HEK293 (cell line): ENCODE results near the gene FOXO3.

Experiments used
- KLF16 ChIP-seq: fragments of 450-650 bp; formaldehyde crosslinking; IDR thresholded peaks from 2 replicates; pipeline ENCODE4 v1.5.1; 2017; ENCODE audit warnings: missing biosample characterization, missing genetic modification characterization
- REST ChIP-seq: fragments of 450-650 bp; formaldehyde crosslinking; IDR thresholded peaks from 2 replicates; pipeline ENCODE4 v1.5.1; 2016; ENCODE audit warnings: missing biosample characterization, missing genetic modification characterization
- TCF7L2 ChIP-seq: IDR thresholded peaks from 2 replicates; pipeline ENCODE4 v1.6.1; 2011; ENCODE audit warnings: low read depth, mild to moderate bottlenecking, inconsistent platforms, low read length, moderate library complexity, borderline replicate concordance
- ZBTB26 ChIP-seq: fragments of 450-650 bp; formaldehyde crosslinking; optimal IDR thresholded peaks from 2 replicates; pipeline ENCODE3; 2016; ENCODE audit warnings: missing biosample characterization, mild to moderate bottlenecking, missing genetic modification characterization
- ZNF121 ChIP-seq: fragments of 450-650 bp; formaldehyde crosslinking; IDR thresholded peaks from 2 replicates; pipeline ENCODE4 v1.5.1; 2016; ENCODE audit warnings: missing biosample characterization, missing genetic modification characterization
- ZNF169 ChIP-seq: fragments of 450-650 bp; formaldehyde crosslinking; IDR thresholded peaks from 2 replicates; pipeline ENCODE4 v1.5.1; 2016; ENCODE audit warnings: missing biosample characterization, missing genetic modification characterization
- ZNF24 ChIP-seq: fragments of 450-650 bp; formaldehyde crosslinking; IDR thresholded peaks from 2 replicates; pipeline ENCODE4 v1.5.1; 2016; ENCODE audit warnings: missing biosample characterization, missing genetic modification characterization
- ZNF423 ChIP-seq: fragments of 450-650 bp; formaldehyde crosslinking; IDR thresholded peaks from 2 replicates; pipeline ENCODE4 v1.5.1; 2016; ENCODE audit warnings: missing biosample characterization, missing genetic modification characterization
- TF ChIP-seq, protein P1 (sequence below): fragments of 450-650 bp; formaldehyde crosslinking; IDR thresholded peaks from 2 replicates; pipeline ENCODE4 v1.5.1; 2016; ENCODE audit warnings: missing biosample characterization, missing genetic modification characterization
- TF ChIP-seq, protein P2 (sequence below): sonication (generic); formaldehyde crosslinking; IDR thresholded peaks from 2 replicates; pipeline ENCODE4 v1.8.1; 2022; ENCODE audit warnings: mild to moderate bottlenecking, moderate library complexity, missing genetic modification reagents
- TF ChIP-seq, protein P3 (sequence below): fragments of 450-650 bp; formaldehyde crosslinking; IDR thresholded peaks from 2 replicates; pipeline ENCODE4 v1.5.1; 2016; ENCODE audit warnings: missing biosample characterization, missing genetic modification characterization

DNA sequence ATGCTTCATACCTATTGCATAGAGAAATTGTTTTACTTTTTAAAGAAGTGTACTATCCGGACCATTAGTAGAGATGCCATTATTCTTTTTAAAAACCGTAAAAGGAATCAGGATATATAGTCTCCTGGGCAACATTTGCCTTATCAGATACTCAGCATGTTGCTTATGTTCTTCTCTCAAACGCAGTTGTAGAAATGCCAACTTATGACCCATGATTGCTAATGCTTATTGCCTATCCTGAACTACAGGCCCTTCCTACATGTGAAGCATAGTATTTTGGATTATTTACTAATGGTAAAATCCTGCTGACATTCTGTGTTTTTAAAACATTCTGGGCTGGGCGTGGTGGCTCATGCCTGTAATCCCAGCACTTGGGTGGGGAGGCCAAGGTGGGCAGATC, 99.5 kb downstream of the FOXO3 start:
- no peak for TF ChIP-seq REST (tag by site-specific recombination)
- TF ChIP-seq, protein P1, sequence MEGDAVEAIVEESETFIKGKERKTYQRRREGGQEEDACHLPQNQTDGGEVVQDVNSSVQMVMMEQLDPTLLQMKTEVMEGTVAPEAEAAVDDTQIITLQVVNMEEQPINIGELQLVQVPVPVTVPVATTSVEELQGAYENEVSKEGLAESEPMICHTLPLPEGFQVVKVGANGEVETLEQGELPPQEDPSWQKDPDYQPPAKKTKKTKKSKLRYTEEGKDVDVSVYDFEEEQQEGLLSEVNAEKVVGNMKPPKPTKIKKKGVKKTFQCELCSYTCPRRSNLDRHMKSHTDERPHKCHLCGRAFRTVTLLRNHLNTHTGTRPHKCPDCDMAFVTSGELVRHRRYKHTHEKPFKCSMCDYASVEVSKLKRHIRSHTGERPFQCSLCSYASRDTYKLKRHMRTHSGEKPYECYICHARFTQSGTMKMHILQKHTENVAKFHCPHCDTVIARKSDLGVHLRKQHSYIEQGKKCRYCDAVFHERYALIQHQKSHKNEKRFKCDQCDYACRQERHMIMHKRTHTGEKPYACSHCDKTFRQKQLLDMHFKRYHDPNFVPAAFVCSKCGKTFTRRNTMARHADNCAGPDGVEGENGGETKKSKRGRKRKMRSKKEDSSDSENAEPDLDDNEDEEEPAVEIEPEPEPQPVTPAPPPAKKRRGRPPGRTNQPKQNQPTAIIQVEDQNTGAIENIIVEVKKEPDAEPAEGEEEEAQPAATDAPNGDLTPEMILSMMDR (tag by site-specific recombination): no peak
- no peak for TF ChIP-seq TCF7L2
- TF ChIP-seq, protein P2, sequence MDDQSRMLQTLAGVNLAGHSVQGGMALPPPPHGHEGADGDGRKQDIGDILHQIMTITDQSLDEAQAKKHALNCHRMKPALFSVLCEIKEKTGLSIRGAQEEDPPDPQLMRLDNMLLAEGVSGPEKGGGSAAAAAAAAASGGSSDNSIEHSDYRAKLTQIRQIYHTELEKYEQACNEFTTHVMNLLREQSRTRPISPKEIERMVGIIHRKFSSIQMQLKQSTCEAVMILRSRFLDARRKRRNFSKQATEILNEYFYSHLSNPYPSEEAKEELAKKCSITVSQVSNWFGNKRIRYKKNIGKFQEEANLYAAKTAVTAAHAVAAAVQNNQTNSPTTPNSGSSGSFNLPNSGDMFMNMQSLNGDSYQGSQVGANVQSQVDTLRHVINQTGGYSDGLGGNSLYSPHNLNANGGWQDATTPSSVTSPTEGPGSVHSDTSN (CRISPR knock-in tag): no peak
- no peak for TF ChIP-seq ZNF423 (tag by site-specific recombination)
- TF ChIP-seq, protein P3, sequence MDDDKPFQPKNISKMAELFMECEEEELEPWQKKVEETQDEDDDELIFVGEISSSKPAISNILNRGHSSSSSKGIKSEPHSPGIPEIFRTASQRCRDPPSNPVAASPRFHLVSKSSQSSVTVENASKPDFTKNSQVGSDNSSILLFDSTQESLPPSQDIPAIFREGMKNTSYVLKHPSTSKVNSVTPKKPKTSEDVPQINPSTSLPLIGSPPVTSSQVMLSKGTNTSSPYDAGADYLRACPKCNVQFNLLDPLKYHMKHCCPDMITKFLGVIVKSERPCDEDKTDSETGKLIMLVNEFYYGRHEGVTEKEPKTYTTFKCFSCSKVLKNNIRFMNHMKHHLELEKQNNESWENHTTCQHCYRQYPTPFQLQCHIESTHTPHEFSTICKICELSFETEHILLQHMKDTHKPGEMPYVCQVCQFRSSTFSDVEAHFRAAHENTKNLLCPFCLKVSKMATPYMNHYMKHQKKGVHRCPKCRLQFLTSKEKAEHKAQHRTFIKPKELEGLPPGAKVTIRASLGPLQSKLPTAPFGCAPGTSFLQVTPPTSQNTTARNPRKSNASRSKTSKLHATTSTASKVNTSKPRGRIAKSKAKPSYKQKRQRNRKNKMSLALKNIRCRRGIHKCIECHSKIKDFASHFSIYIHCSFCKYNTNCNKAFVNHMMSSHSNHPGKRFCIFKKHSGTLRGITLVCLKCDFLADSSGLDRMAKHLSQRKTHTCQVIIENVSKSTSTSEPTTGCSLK (tag by site-specific recombination): no peak
- TF ChIP-seq ZNF24 (tag by site-specific recombination): no peak
- TF ChIP-seq ZNF121 (tag by site-specific recombination): no peak
- TF ChIP-seq ZBTB26 (tag by site-specific recombination): no peak
- no peak for TF ChIP-seq KLF16 (tag by site-specific recombination)
- no peak for TF ChIP-seq ZNF169 (tag by site-specific recombination)
